HEK293 (cell line): Measurements from ENCODE around the gene POLD1.

ENCODE experiments used
- GLIS1 ChIP-seq: fragments of 450-650 bp; formaldehyde crosslinking; IDR thresholded peaks from 2 replicates; pipeline ENCODE4 v1.5.1; 2016; ENCODE audit warnings: missing biosample characterization, missing genetic modification characterization
- GLIS2 ChIP-seq: fragments of 450-650 bp; formaldehyde crosslinking; IDR thresholded peaks from 2 replicates; pipeline ENCODE4 v1.5.1; 2016; ENCODE audit warnings: missing biosample characterization, missing genetic modification characterization
- HOXA7 ChIP-seq: sonication (generic); formaldehyde crosslinking; IDR thresholded peaks from 2 replicates; pipeline ENCODE4 v1.8.1; 2022; ENCODE audit warnings: missing genetic modification reagents, borderline replicate concordance
- HOXC10 ChIP-seq: sonication (generic); formaldehyde crosslinking; IDR thresholded peaks from 2 replicates; pipeline ENCODE4 v1.8.1; 2023; ENCODE audit warnings: mild to moderate bottlenecking, missing genetic modification reagents
- IKZF3 ChIP-seq: fragments of 450-650 bp; IDR thresholded peaks from 2 replicates; pipeline ENCODE4 v1.5.0; 2018; ENCODE audit warnings: missing biosample characterization, mild to moderate bottlenecking, missing genetic modification characterization, moderate library complexity
- KLF1 ChIP-seq: fragments of 450-650 bp; formaldehyde crosslinking; IDR thresholded peaks from 2 replicates; pipeline ENCODE4 v1.5.1; 2016; ENCODE audit warnings: missing biosample characterization, missing genetic modification characterization
- KLF16 ChIP-seq: fragments of 450-650 bp; formaldehyde crosslinking; IDR thresholded peaks from 2 replicates; pipeline ENCODE4 v1.5.1; 2017; ENCODE audit warnings: missing biosample characterization, missing genetic modification characterization
- KLF8 ChIP-seq: fragments of 450-650 bp; formaldehyde crosslinking; IDR thresholded peaks from 2 replicates; pipeline ENCODE4 v1.5.1; 2016; ENCODE audit warnings: missing biosample characterization, missing genetic modification characterization
- PATZ1 ChIP-seq: fragments of 450-650 bp; formaldehyde crosslinking; IDR thresholded peaks from 2 replicates; pipeline ENCODE4 v1.5.1; 2016; ENCODE audit warnings: missing biosample characterization, missing genetic modification characterization
- SALL2 ChIP-seq: fragments of 450-650 bp; formaldehyde crosslinking; IDR thresholded peaks from 2 replicates; pipeline ENCODE4 v1.5.0; 2017; ENCODE audit warnings: missing biosample characterization, mild to moderate bottlenecking, missing genetic modification characterization, borderline replicate concordance
- SP2 ChIP-seq: fragments of 450-650 bp; formaldehyde crosslinking; IDR thresholded peaks from 2 replicates; pipeline ENCODE4 v1.5.1; 2016; ENCODE audit warnings: missing biosample characterization, missing genetic modification characterization
- ZBTB11 ChIP-seq: fragments of 450-650 bp; formaldehyde crosslinking; conservative IDR thresholded peaks from 2 replicates; pipeline ENCODE4 v1.5.1; 2016; ENCODE audit warnings: low read depth, missing biosample characterization, missing genetic modification characterization
- ZBTB44 ChIP-seq: fragments of 450-650 bp; IDR thresholded peaks from 2 replicates; pipeline ENCODE4 v1.5.1; 2018; ENCODE audit warnings: missing biosample characterization, mild to moderate bottlenecking, missing genetic modification characterization
- ZBTB7A ChIP-seq: fragments of 450-650 bp; formaldehyde crosslinking; IDR thresholded peaks from 2 replicates; pipeline ENCODE4 v1.5.1; 2016; ENCODE audit warnings: low read depth, missing biosample characterization, missing genetic modification characterization
- ZEB2 ChIP-seq: fragments of 450-650 bp; formaldehyde crosslinking; IDR thresholded peaks from 2 replicates; pipeline ENCODE4 v1.5.1; 2016; ENCODE audit warnings: missing biosample characterization, missing genetic modification characterization
- ZFP37 ChIP-seq: fragments of 450-650 bp; formaldehyde crosslinking; IDR thresholded peaks from 2 replicates; pipeline ENCODE4 v1.5.1; 2016; ENCODE audit warnings: missing biosample characterization, missing genetic modification characterization
- ZNF114 ChIP-seq: fragments of 450-650 bp; formaldehyde crosslinking; IDR thresholded peaks from 2 replicates; pipeline ENCODE4 v1.5.0; 2017; ENCODE audit warnings: missing biosample characterization, missing genetic modification characterization
- ZNF175 ChIP-seq: fragments of 450-650 bp; formaldehyde crosslinking; IDR thresholded peaks from 2 replicates; pipeline ENCODE4 v1.5.1; 2016; ENCODE audit warnings: missing biosample characterization, missing genetic modification characterization
- ZNF184 ChIP-seq: fragments of 450-650 bp; IDR thresholded peaks from 2 replicates; pipeline ENCODE4 v1.5.1; 2018; ENCODE audit warnings: missing biosample characterization, mild to moderate bottlenecking, missing genetic modification characterization
- ZNF211 ChIP-seq: fragments of 450-650 bp; formaldehyde crosslinking; IDR thresholded peaks from 2 replicates; pipeline ENCODE4 v1.5.1; 2016; ENCODE audit warnings: low read depth, missing biosample characterization, missing genetic modification characterization
- ZNF37A ChIP-seq: fragments of 450-650 bp; IDR thresholded peaks from 2 replicates; pipeline ENCODE4 v1.5.1; 2018; ENCODE audit warnings: missing biosample characterization, missing genetic modification characterization
- ZNF488 ChIP-seq: fragments of 450-650 bp; formaldehyde crosslinking; IDR thresholded peaks from 2 replicates; pipeline ENCODE4 v1.5.1; 2016; ENCODE audit warnings: missing biosample characterization, missing genetic modification characterization
- ZNF513 ChIP-seq: fragments of 450-650 bp; IDR thresholded peaks from 2 replicates; pipeline ENCODE4 v1.5.1; 2018; ENCODE audit warnings: missing biosample characterization, missing genetic modification characterization
- ZNF514 ChIP-seq: fragments of 450-650 bp; formaldehyde crosslinking; IDR thresholded peaks from 2 replicates; pipeline ENCODE4 v1.5.1; 2016; ENCODE audit warnings: missing biosample characterization, missing genetic modification characterization
- ZNF610 ChIP-seq: fragments of 450-650 bp; formaldehyde crosslinking; IDR thresholded peaks from 2 replicates; pipeline ENCODE4 v1.5.1; 2016; ENCODE audit warnings: missing biosample characterization, missing genetic modification characterization, borderline replicate concordance
- ZNF658 ChIP-seq: fragments of 450-650 bp; formaldehyde crosslinking; IDR thresholded peaks from 2 replicates; pipeline ENCODE4; 2016; ENCODE audit warnings: missing biosample characterization, missing genetic modification characterization
- ZNF692 ChIP-seq: fragments of 450-650 bp; formaldehyde crosslinking; IDR thresholded peaks from 2 replicates; pipeline ENCODE4 v1.5.1; 2016; ENCODE audit warnings: missing biosample characterization, missing genetic modification characterization
- ZNF747 ChIP-seq: fragments of 450-650 bp; formaldehyde crosslinking; IDR thresholded peaks from 2 replicates; pipeline ENCODE4 v1.5.1; 2016; ENCODE audit warnings: missing biosample characterization, missing genetic modification characterization
- ZNF76 ChIP-seq: fragments of 450-650 bp; formaldehyde crosslinking; IDR thresholded peaks from 2 replicates; pipeline ENCODE4; 2016; ENCODE audit warnings: low read depth, missing biosample characterization, missing genetic modification characterization, borderline replicate concordance
- ZNF791 ChIP-seq: fragments of 450-650 bp; formaldehyde crosslinking; IDR thresholded peaks from 2 replicates; pipeline ENCODE4 v1.5.1; 2016; ENCODE audit warnings: missing biosample characterization, missing genetic modification characterization

Gene POLD1

GRCh38 chr19:50414864-50415660, 30.9 kb downstream of the POLD1 start (continued):
- peak; percentile 89 for TF ChIP-seq PATZ1 (tag by site-specific recombination)
- no peak for TF ChIP-seq ZBTB44 (tag by site-specific recombination)
- no peak for TF ChIP-seq ZNF37A (tag by site-specific recombination)
- TF ChIP-seq KLF16 (tag by site-specific recombination) = peak; percentile 29; the same call in 1 of the 2 replicates
- no peak for TF ChIP-seq ZNF658 (tag by site-specific recombination)
- no peak for TF ChIP-seq ZNF610
- TF ChIP-seq ZNF747 (tag by site-specific recombination) = no peak
- TF ChIP-seq KLF1 = peak; percentile 59
- no peak for TF ChIP-seq ZNF184
- TF ChIP-seq ZNF76 (tag by site-specific recombination) = 0 out of 2 replicates have a peak, but pooled peaks have one; percentile 17
- TF ChIP-seq HOXC10 = no peak
- TF ChIP-seq IKZF3 (tag by site-specific recombination) = no peak
- TF ChIP-seq ZNF513 (tag by site-specific recombination) = no peak
- no peak for TF ChIP-seq ZNF211 (tag by site-specific recombination)
- no peak for TF ChIP-seq ZBTB11 (tag by site-specific recombination)
- TF ChIP-seq HOXA7 = no peak
- no peak for TF ChIP-seq ZNF175 (tag by site-specific recombination)
- TF ChIP-seq GLIS1 (tag by site-specific recombination) = peak; percentile 46
- TF ChIP-seq ZNF692 (tag by site-specific recombination) = peak; percentile 79
- no peak for TF ChIP-seq SP2 (tag by site-specific recombination)
- no peak for TF ChIP-seq ZNF114 (tag by site-specific recombination)
- TF ChIP-seq ZFP37 = 0 out of 2 replicates have a peak, but pooled peaks have one; percentile 59
- peak; percentile 64; the same call in 1 of the 2 replicates for TF ChIP-seq KLF8
- TF ChIP-seq ZEB2 (tag by site-specific recombination) = no peak
- peak; percentile 65; the same call in 1 of the 2 replicates for TF ChIP-seq ZBTB7A (tag by site-specific recombination)
- TF ChIP-seq ZNF514 (tag by site-specific recombination) = no peak
- no peak for TF ChIP-seq SALL2
- no peak for TF ChIP-seq ZNF791 (tag by site-specific recombination)
- no peak for TF ChIP-seq ZNF488 (tag by site-specific recombination)
- peak; percentile 69; the same call in 1 of the 2 replicates for TF ChIP-seq GLIS2 (tag by site-specific recombination)
